ENCODE data around the gene D2HGDH. TPM values are rescaled to one million over a fixed set of nuclear protein-coding genes. Genes with fewer than 3 reads are reported as not detected.
A peak's percentile ranks its signal among the peaks of the same experiment; 100 is the strongest.

Gene D2HGDH
- total and polyA plus RNA-seq, 2 of the 8 experiments (the other 6 are each of a cell fraction or from before 2014, with no cell fraction given): 3.4 to 8.1 TPM

DNA sequence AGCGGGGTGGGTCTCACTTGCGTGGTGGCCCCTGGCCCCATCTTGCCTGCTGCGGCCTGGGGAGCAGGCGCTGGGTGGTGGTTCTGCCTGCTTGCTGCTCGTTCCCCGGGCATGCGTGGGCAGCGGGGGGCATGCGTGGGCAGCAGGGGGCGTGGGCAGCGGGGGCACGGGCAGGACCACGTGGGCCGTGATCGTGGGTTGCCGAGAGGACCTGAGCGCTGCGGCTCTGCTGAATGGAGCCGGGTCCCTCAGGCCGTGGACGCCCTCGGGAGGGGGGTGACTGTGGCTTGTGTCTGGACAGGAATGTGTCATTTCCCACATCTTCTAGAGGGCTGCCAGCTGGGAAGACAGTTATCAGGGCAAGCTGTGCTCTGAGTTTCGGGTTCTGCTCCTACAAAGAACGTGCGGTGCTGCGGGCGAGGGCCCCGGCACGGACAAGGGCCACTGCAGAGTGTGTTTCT is 33.9 kb downstream of the D2HGDH start:
- no peak overlapping the region for H2BK20ac ChIP-seq (ENCODE audit: low read length)
- TF ChIP-seq EZH2 (IDR thresholded peaks at IDR 0.05; ENCODE audit: low read depth, low read length, severe bottlenecking): no peak
- no peak for TF ChIP-seq TCF12 (IDR thresholded peaks at IDR 0.05; ENCODE audit: low read depth, low read length)
- no peak for TF ChIP-seq KDM4A (IDR thresholded peaks at IDR 0.05; ENCODE audit: low read depth, low read length, severe bottlenecking)
- H3K18ac ChIP-seq (ENCODE audit: extremely low read depth, low read length): no peak overlapping the region
- H2BK15ac ChIP-seq (ENCODE audit: low read length): no peak overlapping the region
- WGBS, 2 experiments (ENCODE audit: extremely low coverage in 1 of 2, insufficient coverage in 1 of 2, insufficient read length in 1 of 2, insufficient replicate concordance in 2 of 2, low coverage in 1 of 2, low lambda C conversion rate in 2 of 2, missing lambda C conversion rate in 1 of 2): 97% methylated on average over 15 of the region's 29 CpGs; no CpG with 5 or more reads in 1 of the 2 experiments
- no peak overlapping the region; the same call in 1 of the 2 replicates for H4K8ac ChIP-seq (ENCODE audit: extremely low read depth, insufficient read depth, low read length)
- H3K9ac ChIP-seq (replicated peaks in 1 of 4; ENCODE audit: extremely low read depth in 1 of 4, low read depth in 3 of 4, low read length in 3 of 4): no peak overlapping the region
- no peak overlapping the region for H3K4ac ChIP-seq (replicated peaks; ENCODE audit: insufficient read length, low read depth, low read length)
- no peak overlapping the region for H2BK120ac ChIP-seq (replicated peaks; ENCODE audit: low read depth, low read length)
- H3K4me3 ChIP-seq (ENCODE audit: extremely low read depth in 1 of 4, insufficient read depth in 2 of 4, low read depth in 3 of 4, low read length in 4 of 4): no peak overlapping the region
- H2BK12ac ChIP-seq (ENCODE audit: low read depth, low read length): no peak overlapping the region
- H3K27ac ChIP-seq (ENCODE audit: low read depth, low read length): no peak overlapping the region
- no peaks in the 10 kb centered on the region for H3K79me1 ChIP-seq (ENCODE audit: low read depth, low read length)
- H4K20me1 ChIP-seq (replicated peaks in 1 of 2; ENCODE audit: control insufficient read depth in 1 of 2, insufficient read depth in 2 of 2, low read length in 2 of 2): peaks cover 0 to 2% of the 10 kb centered on the region in 2 experiments
- no peak overlapping the region for H3K23ac ChIP-seq (ENCODE audit: insufficient read length)
- no peak overlapping the region for H2AFZ ChIP-seq (ENCODE audit: low read length)
- H2AK5ac ChIP-seq (ENCODE audit: low read depth, low read length): no peak overlapping the region
- no peaks in the 10 kb centered on the region for H3K36me3 ChIP-seq (ENCODE audit: control insufficient read depth in 2 of 4, insufficient read depth in 4 of 4, low read length in 3 of 4)
- peak overlapping the region; percentile 35; the same call in 1 of the 2 replicates for H2BK5ac ChIP-seq (ENCODE audit: low read depth, low read length)
- H3K4me1 ChIP-seq (replicated peaks in 1 of 4; ENCODE audit: control insufficient read depth in 3 of 4, insufficient read depth in 4 of 4, low read length in 3 of 4): peaks cover 0 to 16% (median 9%) of the 10 kb centered on the region in 4 experiments; a peak in 6 of 7 replicates
- CTCF ChIA-PET (ENCODE audit: partially characterized antibody): no interaction called here
- H3K56ac ChIP-seq (replicated peaks; ENCODE audit: insufficient read length, low read depth, low read length): no peak overlapping the region
- no peak overlapping the region for H4K91ac ChIP-seq (replicated peaks; ENCODE audit: insufficient read length, low read length)
- no peak overlapping the region for H3K14ac ChIP-seq (ENCODE audit: insufficient read length)
- H3K23me2 ChIP-seq (ENCODE audit: low read depth, low read length): no peaks in the 10 kb centered on the region
- FAIRE-seq (no peak), DNase-seq (ENCODE audit: low read depth in 1 of 2, low spot score in 2 of 2) (peak in 1 of 2 experiments; percentile 44)
- no peaks in the 10 kb centered on the region for H3K27me3 ChIP-seq (replicated peaks in 1 of 4; ENCODE audit: control insufficient read depth in 3 of 4, extremely low read depth in 1 of 4, insufficient read depth in 3 of 4, low read length in 3 of 4)
- no peaks in the 10 kb centered on the region for H3K9me3 ChIP-seq (ENCODE audit: insufficient read depth in 2 of 2, low read depth in 1 of 2, low read length in 1 of 2)
- POLR2A ChIA-PET (ENCODE audit: partially characterized antibody): interaction anchor here (1.0 kb wide), 1 partner anchor 40 kb away, joined by 3 read pairs; the partner anchor contains the start of gene NEU4
- no peaks in the 10 kb centered on the region for H3K79me2 ChIP-seq (ENCODE audit: control insufficient read depth in 1 of 2, insufficient read depth in 2 of 2, low read length in 2 of 2)
- no peak overlapping the region for H3K4me2 ChIP-seq (ENCODE audit: insufficient read depth in 1 of 2, low read depth in 2 of 2, low read length in 2 of 2)
- H4K5ac ChIP-seq (ENCODE audit: insufficient read length, low read depth, low read length): no peak overlapping the region
